GM19023 (cell line): ENCODE results near the gene TIRAP.
A peak's percentile ranks its signal among the peaks of the same experiment; 100 is the strongest.
"Not testable (repeated sequence)": the region's sequence is repeated elsewhere in the genome, so short reads cannot be mapped to it uniquely, and the experiment has no call there.

Experiments used
- ATAC-seq: cut with Tn5 transposase; IDR thresholded peaks from one replicate; pipeline ENCODE4 v1.9.1; 2021; ENCODE audit warnings: mild to moderate bottlenecking, moderate library complexity; ENCODE audit not compliant: unreplicated experiment

TIRAP gene

GRCh38 chr11:126282361-126282735 is 545 bp upstream of the TIRAP start:
- peak; percentile 24 for ATAC-seq

- ATAC-seq = peak; percentile 42
These were observed 1.9 kb downstream of the TIRAP start for GRCh38 chr11:126284829-126285228.

GRCh38 chr11:126288237-126288636 is 5.3 kb downstream of the TIRAP start:
- no peak for ATAC-seq

- ATAC-seq = no peak
These were observed 8.0 kb downstream of the TIRAP start for GRCh38 chr11:126290887-126291286.

- ATAC-seq = no peak
These were observed 10.8 kb downstream of the TIRAP start for GRCh38 chr11:126293726-126294125.

- no peak for ATAC-seq
These were observed 14.1 kb downstream of the TIRAP start for GRCh38 chr11:126297004-126297403.

- ATAC-seq = peak; percentile 90
These were observed 20.9 kb downstream of the TIRAP start, which contains the start of gene DCPS for GRCh38 chr11:126303623-126304456. Gene DCPS, plus strand, starts transcription at chr11:126304060. Its CDS starts 21 bp downstream, at chr11:126304081.

GRCh38 chr11:126304457-126305075 is 21.7 kb downstream of the TIRAP start:
- no peak for ATAC-seq

- ATAC-seq = peak; percentile 57
These were observed 22.8 kb downstream of the TIRAP start for GRCh38 chr11:126305699-126306098.

- no peak for ATAC-seq
These were observed 24.8 kb downstream of the TIRAP start for GRCh38 chr11:126307706-126308105.

- ATAC-seq = no peak
These were observed 25.4 kb downstream of the TIRAP start for GRCh38 chr11:126308271-126308671.

GRCh38 chr11:126308771-126309170 is 25.9 kb downstream of the TIRAP start:
- ATAC-seq = not testable (repeated sequence)

- no peak for ATAC-seq
These were observed 27.5 kb downstream of the TIRAP start for GRCh38 chr11:126310200-126310991.

- ATAC-seq = no peak
These were observed 28.1 kb downstream of the TIRAP start for GRCh38 chr11:126310992-126311310.

GRCh38 chr11:126311401-126312291 is 28.8 kb downstream of the TIRAP start:
- peak; percentile 65 for ATAC-seq

GRCh38 chr11:126312961-126313360 is 30.1 kb downstream of the TIRAP start:
- no peak for ATAC-seq

GRCh38 chr11:126313826-126314225 is 30.9 kb downstream of the TIRAP start:
- no peak for ATAC-seq

GRCh38 chr11:126317432-126317755 is 34.5 kb downstream of the TIRAP start:
- no peak for ATAC-seq

- ATAC-seq = peak; percentile 39
These were observed 35.1 kb downstream of the TIRAP start for GRCh38 chr11:126317756-126318573.
